GM12874 (cell line): ENCODE data around the gene AKT1S1.

ENCODE experiments used
- TF ChIP-seq, protein P1 (sequence below): IDR thresholded peaks from 2 replicates; pipeline ENCODE4 v1.5.1; 2011; ENCODE audit warnings: low read depth, mild to moderate bottlenecking, control low read depth, low read length, moderate library complexity; ENCODE audit not compliant: insufficient read depth

AKT1S1 gene

DNA sequence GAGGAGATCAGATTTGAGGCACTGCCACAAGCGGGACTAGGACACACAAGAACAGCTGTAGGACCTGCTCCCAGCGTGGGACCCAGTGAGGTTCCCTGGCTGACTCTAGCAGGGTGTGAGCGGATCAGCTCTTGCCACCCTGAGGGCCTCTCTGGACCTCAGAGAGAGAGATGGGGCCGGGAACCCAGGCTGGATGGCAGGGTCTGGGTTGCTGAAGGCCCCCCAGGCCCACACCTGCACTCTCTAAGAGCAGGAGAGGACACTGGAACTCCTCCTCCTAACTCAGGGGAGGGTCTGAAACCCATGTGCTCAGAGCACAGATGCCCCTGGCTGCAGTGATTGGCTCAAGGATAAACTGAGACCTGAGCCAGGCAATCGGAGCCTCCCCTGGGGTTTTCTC, 33.0 kb upstream of the AKT1S1 start:
- TF ChIP-seq, protein P1, sequence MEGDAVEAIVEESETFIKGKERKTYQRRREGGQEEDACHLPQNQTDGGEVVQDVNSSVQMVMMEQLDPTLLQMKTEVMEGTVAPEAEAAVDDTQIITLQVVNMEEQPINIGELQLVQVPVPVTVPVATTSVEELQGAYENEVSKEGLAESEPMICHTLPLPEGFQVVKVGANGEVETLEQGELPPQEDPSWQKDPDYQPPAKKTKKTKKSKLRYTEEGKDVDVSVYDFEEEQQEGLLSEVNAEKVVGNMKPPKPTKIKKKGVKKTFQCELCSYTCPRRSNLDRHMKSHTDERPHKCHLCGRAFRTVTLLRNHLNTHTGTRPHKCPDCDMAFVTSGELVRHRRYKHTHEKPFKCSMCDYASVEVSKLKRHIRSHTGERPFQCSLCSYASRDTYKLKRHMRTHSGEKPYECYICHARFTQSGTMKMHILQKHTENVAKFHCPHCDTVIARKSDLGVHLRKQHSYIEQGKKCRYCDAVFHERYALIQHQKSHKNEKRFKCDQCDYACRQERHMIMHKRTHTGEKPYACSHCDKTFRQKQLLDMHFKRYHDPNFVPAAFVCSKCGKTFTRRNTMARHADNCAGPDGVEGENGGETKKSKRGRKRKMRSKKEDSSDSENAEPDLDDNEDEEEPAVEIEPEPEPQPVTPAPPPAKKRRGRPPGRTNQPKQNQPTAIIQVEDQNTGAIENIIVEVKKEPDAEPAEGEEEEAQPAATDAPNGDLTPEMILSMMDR, result no peak

DNA sequence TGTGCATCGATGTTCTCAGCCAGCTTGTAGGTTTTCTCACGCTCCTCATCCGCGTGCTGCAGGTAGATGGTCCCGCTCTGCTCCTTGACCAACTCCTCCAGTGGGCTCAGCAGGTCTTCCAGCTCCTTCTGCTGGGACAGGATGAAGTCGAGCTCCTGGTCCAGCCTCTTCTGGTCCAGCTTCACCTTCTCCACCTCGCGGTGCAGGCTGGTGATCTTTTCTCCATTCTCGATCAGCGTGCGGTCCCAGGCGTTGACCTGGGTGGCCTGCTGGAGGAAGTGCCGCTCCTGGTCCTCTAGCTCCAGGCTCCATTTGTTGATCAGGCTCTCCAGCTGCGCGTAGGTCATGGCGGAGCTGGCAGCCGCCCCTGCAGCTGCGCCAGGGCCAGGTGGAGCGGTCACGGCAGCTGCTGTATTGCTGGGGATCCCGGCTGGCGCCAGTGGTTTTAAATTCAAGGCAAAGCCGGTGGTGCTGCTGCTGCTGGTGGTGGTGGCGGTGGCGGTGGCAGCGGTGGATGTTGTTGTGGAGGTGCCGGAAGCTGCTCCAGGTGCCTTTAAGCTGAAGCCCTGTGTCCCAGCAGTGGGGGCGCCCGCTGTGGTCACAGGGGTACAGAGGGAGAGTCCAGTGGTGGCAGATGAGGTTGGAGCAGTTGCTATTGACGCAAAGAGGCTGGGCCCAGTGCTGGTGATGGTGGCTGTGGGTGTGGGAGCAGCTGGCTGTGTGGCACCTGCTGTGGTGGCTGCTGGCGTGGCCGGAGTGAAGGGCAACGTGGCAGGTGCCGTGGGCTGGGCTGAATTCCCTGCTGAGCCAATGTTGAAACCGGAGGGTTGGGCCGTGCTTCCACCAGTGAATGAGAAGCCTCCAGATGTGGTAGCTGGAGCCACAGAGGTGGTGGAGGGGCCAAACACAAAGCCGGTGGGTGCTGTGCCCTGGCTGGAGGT, 31.6 kb upstream of the AKT1S1 start:
- TF ChIP-seq, protein P1, result no peak

DNA sequence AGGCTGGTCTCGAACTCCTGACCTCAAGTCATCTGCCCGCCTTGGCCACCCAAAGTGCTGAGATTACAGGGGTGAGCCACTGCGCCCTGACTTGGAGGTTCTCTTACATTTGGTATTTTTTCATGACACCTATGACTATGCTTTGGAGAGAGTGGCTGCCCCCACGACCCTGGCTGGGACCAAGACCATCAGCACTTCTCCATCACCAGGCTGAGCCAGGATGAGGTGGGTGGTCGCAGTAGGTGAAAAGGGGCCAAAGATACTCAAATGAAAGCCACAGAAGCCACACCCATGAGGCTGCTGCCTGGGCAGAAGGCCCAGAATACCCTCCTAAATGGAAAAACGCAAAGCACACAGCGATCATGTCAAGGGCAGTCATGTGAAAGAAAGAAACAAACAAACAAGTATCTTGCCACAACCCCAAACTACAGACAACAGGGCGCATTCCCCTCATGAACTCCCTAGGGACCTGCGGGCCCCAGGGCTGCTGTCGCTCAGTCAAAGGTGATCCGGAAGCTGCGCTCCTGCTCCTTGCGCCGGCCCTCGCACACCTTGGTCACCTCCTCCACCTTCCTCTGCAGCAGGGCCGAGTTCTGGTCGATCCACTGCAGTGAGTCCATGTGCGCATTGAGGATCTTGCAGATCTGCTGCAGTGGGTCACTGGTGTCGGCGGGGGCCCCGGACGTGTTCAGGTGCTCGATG, 30.7 kb upstream of the AKT1S1 start:
- TF ChIP-seq, protein P1, result no peak

DNA sequence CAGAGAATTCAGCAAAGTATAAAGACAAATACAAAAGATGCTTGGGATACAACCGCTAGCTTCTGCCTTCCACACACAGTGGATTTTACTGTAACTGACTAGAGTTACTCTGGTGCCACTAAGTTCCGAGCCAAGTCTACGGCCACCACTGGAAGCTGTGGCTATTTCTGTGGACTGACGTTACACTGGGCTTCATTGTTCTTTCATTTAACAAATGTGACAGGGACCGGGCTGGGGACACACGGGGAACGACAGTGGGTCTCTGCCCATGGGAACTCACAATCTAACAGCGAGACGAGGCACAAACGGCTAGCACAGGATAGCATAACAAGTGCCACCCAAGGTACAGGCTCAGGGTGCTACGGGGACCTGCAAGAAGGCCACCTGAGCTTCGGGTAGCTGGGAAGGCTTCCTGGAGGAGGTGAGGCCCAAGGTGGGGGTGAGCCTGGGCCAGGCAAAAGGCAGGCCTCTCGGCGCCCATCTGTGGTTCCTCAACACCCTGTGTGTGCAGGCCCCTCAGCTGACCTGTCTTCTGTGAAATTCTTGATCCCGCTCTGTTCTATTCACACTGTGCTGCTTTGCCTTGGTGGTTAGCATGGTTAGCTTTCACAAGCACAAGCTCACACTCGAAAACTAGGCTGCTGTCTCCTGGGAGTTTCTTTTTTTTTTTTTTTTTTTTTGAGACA, 29.9 kb upstream of the AKT1S1 start:
- TF ChIP-seq, protein P1, result no peak

DNA sequence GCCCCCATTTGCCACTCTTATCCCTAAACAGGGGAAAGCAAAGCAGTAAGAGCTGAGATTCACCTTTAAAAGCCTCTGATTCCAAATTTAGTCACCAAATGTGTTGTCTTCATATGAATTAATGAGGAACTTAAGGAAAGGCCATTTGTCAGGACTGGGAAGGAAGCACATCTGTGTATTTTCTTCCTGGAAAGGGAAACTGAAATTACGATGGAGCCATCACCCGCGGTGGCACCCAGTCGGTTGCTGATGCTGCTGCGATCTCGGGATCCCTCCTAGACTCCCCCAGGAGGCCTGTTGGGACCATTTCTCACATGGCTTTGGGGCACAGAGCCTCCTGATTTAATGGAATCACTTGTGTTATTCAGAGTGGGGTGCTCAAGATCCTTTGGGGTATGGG, 27.0 kb upstream of the AKT1S1 start:
- TF ChIP-seq, protein P1, result no peak

DNA sequence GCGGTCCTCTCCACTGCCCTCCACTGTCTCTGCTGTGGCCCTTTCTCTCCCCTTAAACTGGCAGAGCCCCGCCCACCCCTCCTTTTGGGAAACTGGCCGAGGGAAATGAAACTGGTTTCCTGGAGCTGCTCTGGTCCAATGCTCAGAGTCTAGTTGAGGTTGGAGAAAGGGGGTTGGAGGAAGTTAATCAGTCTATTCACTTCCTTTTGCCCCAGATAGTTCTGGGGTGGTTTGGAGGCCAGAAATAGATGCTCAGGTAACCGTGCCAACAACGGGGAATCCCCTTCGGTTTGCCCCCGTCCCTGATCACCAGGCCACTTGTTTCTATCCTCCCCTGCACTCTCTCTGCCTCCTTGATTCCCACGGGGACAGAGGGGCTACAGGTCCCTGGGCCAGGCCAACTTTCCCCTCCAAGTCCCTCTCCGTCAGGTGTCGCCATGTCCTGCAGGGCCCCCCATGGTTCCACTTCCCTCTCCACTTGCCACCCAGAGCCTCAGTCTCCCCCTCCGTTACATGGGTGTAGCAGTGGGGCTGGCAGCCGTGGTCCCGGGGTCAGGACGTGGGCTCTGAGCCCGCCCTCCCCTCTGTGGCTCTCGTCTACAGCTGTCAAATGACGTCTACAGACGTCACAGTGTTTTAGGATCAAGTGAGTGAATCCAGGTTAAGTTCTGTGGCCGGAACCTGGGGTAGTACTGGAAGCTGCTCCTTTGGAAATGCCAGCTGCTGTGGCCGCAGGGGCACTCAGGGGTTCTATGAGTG, 19.9 kb upstream of the AKT1S1 start, which contains the start of gene IL4I1:
Gene IL4I1, minus strand, starts transcription at position 25 of the 759 bp plus-strand sequence. CDS start 727 bp downstream, outside the sequence.
- TF ChIP-seq, protein P1, result no peak
